GM12878 (cell line): Measurements from ENCODE around the gene CASR. TPM values are rescaled to one million over a fixed set of nuclear protein-coding genes. Genes with fewer than 3 reads are reported as not detected.

Source experiments
- ATAC-seq: fragments of 200-7000 bp; cut with Tn5 transposase; 3 replicates; pipeline ENCODE4 v1.9.1; 2020; ENCODE audit warnings: mild to moderate bottlenecking, moderate library complexity
- BruUV-seq: library from RNA; stranded (reverse); fragments of 400-500 nt; replicated peaks from 2 replicates; lab custom pipeline; 2021; lab: Mats Ljungman, UMichigan
- CTCF ChIA-PET: fragments of 300-600 bp; sonication (Branson Sonifier 250); formaldehyde crosslinking; extraction: SDS; loops from one replicate; lab custom pipeline; 2021; ENCODE audit warnings: inconsistent platforms; lab: Yijun Ruan, JAX
- POLR2A ChIA-PET: fragments of 350-600 bp; formaldehyde crosslinking; extraction: SDS; loops from one replicate; lab custom pipeline; 2021; ENCODE audit warnings: inconsistent platforms; lab: Charles Lee
- RAD21 ChIA-PET: fragments of 300-600 bp; sonication (Branson Sonifier 250); formaldehyde crosslinking; loops from one replicate; lab custom pipeline; 2023; ENCODE audit warnings: antibody characterized with exemption; ENCODE audit not compliant: unreplicated experiment; lab: Charles Lee
- SMC1A ChIA-PET: fragments of 300-600 bp; sonication (Branson Sonifier 250); formaldehyde crosslinking; loops from one replicate; lab custom pipeline; 2023; ENCODE audit not compliant: unreplicated experiment, uncharacterized antibody; lab: Charles Lee
- DNase-seq: peaks from one replicate; pipeline ENCODE4 v3.0.0-alpha.2; 2011; ENCODE audit warnings: low read depth, low spot score
- FAIRE-seq: peaks from 3 replicates; lab custom pipeline; 2011; peaks lifted over from hg19 to GRCh38; lab: Jason Lieb, UNC
- H2AFZ ChIP-seq: 2 replicates; pipeline ENCODE4 v1.6.0; 2011; ENCODE audit warnings: low read depth, low read length, control low read depth; ENCODE audit not compliant: control insufficient read depth
- H3K27ac ChIP-seq: 2 replicates; pipeline ENCODE4 v1.5.1; 2011; ENCODE audit warnings: control low read depth; ENCODE audit not compliant: control insufficient read depth, insufficient read depth
- H3K27me3 ChIP-seq, 2 experiments: replicated peaks in 1 of 2; 2 replicates each; pipeline versions ENCODE4 v1.6.0 to v1.6.1; 2011; ENCODE audit warnings: low read length in 1 of 2; ENCODE audit not compliant: control insufficient read depth in 2 of 2, insufficient read depth in 2 of 2
- H3K36me3 ChIP-seq, 2 experiments: 2 replicates each; pipeline ENCODE4 v1.5.1; 2011; ENCODE audit warnings: low read length in 1 of 2; ENCODE audit not compliant: control insufficient read depth in 2 of 2, insufficient read depth in 2 of 2
- H3K4me1 ChIP-seq: 2 replicates; pipeline ENCODE4 v1.6.1; 2011; ENCODE audit warnings: mild to moderate bottlenecking, low read length, moderate library complexity, mixed read lengths; ENCODE audit not compliant: control insufficient read depth, insufficient read depth
- H3K4me2 ChIP-seq: 2 replicates; pipeline ENCODE4 v1.6.0; 2011; ENCODE audit warnings: control low read depth; ENCODE audit not compliant: control insufficient read depth, insufficient read depth
- H3K4me3 ChIP-seq: fragments of 200-600 bp; sonication (generic); 2 replicates; pipeline ENCODE4 v1.5.1; 2016
- H3K79me2 ChIP-seq: 2 replicates; pipeline ENCODE4 v1.6.0; 2011; ENCODE audit warnings: low read length; ENCODE audit not compliant: control insufficient read depth, insufficient read depth
- H3K9ac ChIP-seq: 2 replicates; pipeline ENCODE4 v1.8.0; 2011; ENCODE audit warnings: low read length, control low read depth, mixed read lengths; ENCODE audit not compliant: control insufficient read depth, insufficient read depth
- H3K9me3 ChIP-seq: replicated peaks from 3 replicates; pipeline ENCODE4 v1.5.1; 2011; ENCODE audit warnings: mild to moderate bottlenecking, low read length; ENCODE audit not compliant: control insufficient read depth, insufficient read depth
- H4K20me1 ChIP-seq: 2 replicates; pipeline ENCODE4 v1.6.0; 2011; ENCODE audit not compliant: control insufficient read depth, insufficient read depth
- CREB1 ChIP-seq: IDR thresholded peaks from 2 replicates; pipeline ENCODE4 v1.6.1; 2012; ENCODE audit warnings: low read depth, mild to moderate bottlenecking, inconsistent platforms
- DPF2 ChIP-seq: fragments of 450-650 bp; IDR thresholded peaks from 2 replicates; pipeline ENCODE4 v1.6.1; 2017; ENCODE audit warnings: mild to moderate bottlenecking
- EGR1 ChIP-seq, 2 experiments: IDR thresholded peaks; 1 replicate in 1 of 2; 2 replicates in 1 of 2; pipeline ENCODE4 v1.6.1; 2011 to 2012; ENCODE audit warnings: low read depth in 2 of 2, low read length in 2 of 2, borderline replicate concordance in 1 of 2, mild to moderate bottlenecking in 1 of 2, moderate library complexity in 1 of 2
- ESRRA ChIP-seq: IDR thresholded peaks from 2 replicates; pipeline ENCODE4 v1.6.1; 2012; ENCODE audit warnings: mild to moderate bottlenecking, low read length, improper control_type of control experiment
- HDAC2 ChIP-seq: fragments of 200-600 bp; sonication (generic); IDR thresholded peaks from 2 replicates; pipeline ENCODE4 v1.6.1; 2017
- NR2F1 ChIP-seq: fragments of 450-650 bp; conservative IDR thresholded peaks from 2 replicates; pipeline ENCODE4 v1.6.1; 2017; ENCODE audit warnings: mild to moderate bottlenecking
- RB1 ChIP-seq: fragments of 450-650 bp; formaldehyde crosslinking; IDR thresholded peaks from 2 replicates; pipeline ENCODE4 v1.6.1; 2017; ENCODE audit warnings: mild to moderate bottlenecking, borderline replicate concordance
- RCOR1 ChIP-seq: conservative IDR thresholded peaks from 2 replicates; pipeline ENCODE4 v1.6.1; 2012; ENCODE audit warnings: low read depth, low read length, improper control_type of control experiment
- RELA ChIP-seq: fragments of 450-650 bp; IDR thresholded peaks from 2 replicates; pipeline ENCODE4 v1.8.0; 2014; ENCODE audit warnings: borderline replicate concordance; ENCODE audit not compliant: partially characterized antibody
- SIX5 ChIP-seq: IDR thresholded peaks from 2 replicates; pipeline ENCODE4 v1.6.1; 2011; ENCODE audit warnings: mild to moderate bottlenecking, low read depth, low read length, moderate library complexity; ENCODE audit not compliant: severe bottlenecking
- SRF ChIP-seq, 2 experiments: IDR thresholded peaks; 2 replicates each; pipeline ENCODE4 v1.6.1; 2011; ENCODE audit warnings: low read depth in 2 of 2, low read length in 2 of 2, mild to moderate bottlenecking in 1 of 2, moderate library complexity in 1 of 2
- TBL1XR1 ChIP-seq: IDR thresholded peaks from 2 replicates; pipeline ENCODE4 v1.6.1; 2012; ENCODE audit warnings: low read depth, low read length, improper control_type of control experiment
- WGBS: methylation state at CpG from one replicate; pipeline ENCODE4 v1.1.6; 2016; ENCODE audit warnings: low lambda C conversion rate; ENCODE audit not compliant: insufficient replicate concordance, insufficient coverage; ENCODE audit errors: missing lambda C conversion rate; 5-methylcytosine and 5-hydroxymethylcytosine counted together
- in situ Hi-C: fragments of 300-500 bp; cut with MboI; formaldehyde crosslinking; loops from 9 replicates; pipeline ENCODE4 v1.14.3; 2018; ENCODE audit warnings: mixed read lengths
- intact Hi-C: fragments of 100-400 bp; cut with micrococcal nuclease; formaldehyde crosslinking; loops from one replicate; pipeline ENCODE4 v1.14.2; 2022; ENCODE audit not compliant: unreplicated experiment
- polyA plus RNA-seq, 11 experiments: library from polyadenylated mRNA; depleted of rRNA in 4 of 11; unstranded in 6 of 11; stranded (reverse) in 5 of 11; fragments of >200 nt; fragmentation: Nextera tagmentation in 4 of 11; fragmentation: Illumina TruSeq in 1 of 11; extraction: Ambion mirVana in 4 of 11; extraction: Trizol in 1 of 11; gene quantifications; 1 replicate in 1 of 11; 2 replicates in 10 of 11; pipeline versions ENCODE4 v1.2.1 to v1.2.3, GENCODE V29; 2011 to 2016; ENCODE audit warnings: inconsistent platforms in 2 of 11, missing spikeins in 2 of 11, low read depth in 1 of 11
- total RNA-seq, 4 experiments: library from RNA; depleted of rRNA in 3 of 4; stranded (reverse); fragments of >200 nt in 3 of 4; fragmentation: Illumina TruSeq in 1 of 4; extraction: Trizol in 1 of 4; gene quantifications; 2 replicates each; pipeline versions ENCODE4 v1.2.1 to v1.2.3, GENCODE V29; 2013 to 2021
- TF ChIP-seq, protein P1 (sequence below): IDR thresholded peaks from 2 replicates; pipeline ENCODE4 v1.6.1; 2012; ENCODE audit warnings: low read depth, low read length, improper control_type of control experiment
- TF ChIP-seq, protein P2 (sequence below): fragments of 150-350 bp; IDR thresholded peaks from 2 replicates; pipeline ENCODE4 v1.6.1; 2014; ENCODE audit warnings: mild to moderate bottlenecking, low read depth, low read length
- TF ChIP-seq, protein P3 (sequence below): fragments of 450-650 bp; formaldehyde crosslinking; IDR thresholded peaks from 2 replicates; pipeline ENCODE4 v1.4.0; 2020; ENCODE audit warnings: mild to moderate bottlenecking, moderate library complexity
- TF ChIP-seq, protein P4 (sequence below): fragments of 450-650 bp; IDR thresholded peaks from 2 replicates; pipeline ENCODE4 v1.6.1; 2017; ENCODE audit warnings: mild to moderate bottlenecking, low read depth, inconsistent platforms; ENCODE audit not compliant: poor library complexity, severe bottlenecking

The CASR gene
- total and polyA plus RNA-seq, 10 of the 15 experiments (the other 5 are each of a cell fraction or from before 2014, with no cell fraction given) = 0.04 to 0.37 (median 0.11) TPM

- no peak overlapping the region for H2AFZ ChIP-seq
- H3K36me3 ChIP-seq = no peaks in the 10 kb centered on the region
- FAIRE-seq = no peak
- no peak overlapping the region for H3K4me2 ChIP-seq
- H4K20me1 ChIP-seq = no peaks in the 10 kb centered on the region
- in situ Hi-C loops = no loop called here
- ChIA-PET RAD21 (interaction anchor here (0.7 to 15.8 kb wide), 30 partner anchors 8 to 709 kb away, joined by 3 to 441 read pairs (median 4); partner anchors contain the start of genes CASR and WDR5B), POLR2A (interaction anchor here (0.8 to 15.0 kb wide), 7 partner anchors 10 to 404 kb away, joined by 3 to 178 read pairs (median 3); no protein-coding TSS in a partner anchor), SMC1A (interaction anchor here (0.9 to 15.2 kb wide), 21 partner anchors 9 to 710 kb away, joined by 3 to 590 read pairs (median 3); partner anchors contain the start of gene POLQ), CTCF (interaction anchor here (0.7 to 8.8 kb wide), 21 partner anchors 8 to 711 kb away, joined by 3 to 237 read pairs (median 4); no protein-coding TSS in a partner anchor)
- no TSS peak for BruUV-seq
- H3K4me1 ChIP-seq = peaks cover 12% of the 10 kb centered on the region
- 21% methylated on average over 1 of the region's 1 CpG for whole genome bisulfite sequencing
- intact Hi-C loops = loop anchor here (5.0 to 10.0 kb wide), 2 partner anchors 244 to 421 kb away; partner anchors contain the start of genes EAF2 and IQCB1
- no peaks in the 10 kb centered on the region for H3K9me3 ChIP-seq
- H3K27ac ChIP-seq = no peak overlapping the region
- DNase-seq = no peak
- ATAC-seq = peak; percentile 84
- no peak overlapping the region for H3K4me3 ChIP-seq
- no peaks in the 10 kb centered on the region for H3K27me3 ChIP-seq
- no peaks in the 10 kb centered on the region for H3K79me2 ChIP-seq
- H3K9ac ChIP-seq = no peak overlapping the region
- TF ChIP-seq, protein P1, sequence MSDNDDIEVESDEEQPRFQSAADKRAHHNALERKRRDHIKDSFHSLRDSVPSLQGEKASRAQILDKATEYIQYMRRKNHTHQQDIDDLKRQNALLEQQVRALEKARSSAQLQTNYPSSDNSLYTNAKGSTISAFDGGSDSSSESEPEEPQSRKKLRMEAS = no peak
- peak; percentile 61 for TF ChIP-seq DPF2
- TF ChIP-seq SRF (IDR thresholded peaks at IDR 0.05; ENCODE audit: low read depth in 2 of 2, low read length in 2 of 2) = no peak
- no peak for TF ChIP-seq EGR1 (IDR thresholded peaks at IDR 0.05; ENCODE audit: borderline replicate concordance in 1 of 2, low read depth in 2 of 2, low read length in 2 of 2)
- TF ChIP-seq, protein P2, sequence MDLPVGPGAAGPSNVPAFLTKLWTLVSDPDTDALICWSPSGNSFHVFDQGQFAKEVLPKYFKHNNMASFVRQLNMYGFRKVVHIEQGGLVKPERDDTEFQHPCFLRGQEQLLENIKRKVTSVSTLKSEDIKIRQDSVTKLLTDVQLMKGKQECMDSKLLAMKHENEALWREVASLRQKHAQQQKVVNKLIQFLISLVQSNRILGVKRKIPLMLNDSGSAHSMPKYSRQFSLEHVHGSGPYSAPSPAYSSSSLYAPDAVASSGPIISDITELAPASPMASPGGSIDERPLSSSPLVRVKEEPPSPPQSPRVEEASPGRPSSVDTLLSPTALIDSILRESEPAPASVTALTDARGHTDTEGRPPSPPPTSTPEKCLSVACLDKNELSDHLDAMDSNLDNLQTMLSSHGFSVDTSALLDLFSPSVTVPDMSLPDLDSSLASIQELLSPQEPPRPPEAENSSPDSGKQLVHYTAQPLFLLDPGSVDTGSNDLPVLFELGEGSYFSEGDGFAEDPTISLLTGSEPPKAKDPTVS = no peak
- TF ChIP-seq, protein P3, sequence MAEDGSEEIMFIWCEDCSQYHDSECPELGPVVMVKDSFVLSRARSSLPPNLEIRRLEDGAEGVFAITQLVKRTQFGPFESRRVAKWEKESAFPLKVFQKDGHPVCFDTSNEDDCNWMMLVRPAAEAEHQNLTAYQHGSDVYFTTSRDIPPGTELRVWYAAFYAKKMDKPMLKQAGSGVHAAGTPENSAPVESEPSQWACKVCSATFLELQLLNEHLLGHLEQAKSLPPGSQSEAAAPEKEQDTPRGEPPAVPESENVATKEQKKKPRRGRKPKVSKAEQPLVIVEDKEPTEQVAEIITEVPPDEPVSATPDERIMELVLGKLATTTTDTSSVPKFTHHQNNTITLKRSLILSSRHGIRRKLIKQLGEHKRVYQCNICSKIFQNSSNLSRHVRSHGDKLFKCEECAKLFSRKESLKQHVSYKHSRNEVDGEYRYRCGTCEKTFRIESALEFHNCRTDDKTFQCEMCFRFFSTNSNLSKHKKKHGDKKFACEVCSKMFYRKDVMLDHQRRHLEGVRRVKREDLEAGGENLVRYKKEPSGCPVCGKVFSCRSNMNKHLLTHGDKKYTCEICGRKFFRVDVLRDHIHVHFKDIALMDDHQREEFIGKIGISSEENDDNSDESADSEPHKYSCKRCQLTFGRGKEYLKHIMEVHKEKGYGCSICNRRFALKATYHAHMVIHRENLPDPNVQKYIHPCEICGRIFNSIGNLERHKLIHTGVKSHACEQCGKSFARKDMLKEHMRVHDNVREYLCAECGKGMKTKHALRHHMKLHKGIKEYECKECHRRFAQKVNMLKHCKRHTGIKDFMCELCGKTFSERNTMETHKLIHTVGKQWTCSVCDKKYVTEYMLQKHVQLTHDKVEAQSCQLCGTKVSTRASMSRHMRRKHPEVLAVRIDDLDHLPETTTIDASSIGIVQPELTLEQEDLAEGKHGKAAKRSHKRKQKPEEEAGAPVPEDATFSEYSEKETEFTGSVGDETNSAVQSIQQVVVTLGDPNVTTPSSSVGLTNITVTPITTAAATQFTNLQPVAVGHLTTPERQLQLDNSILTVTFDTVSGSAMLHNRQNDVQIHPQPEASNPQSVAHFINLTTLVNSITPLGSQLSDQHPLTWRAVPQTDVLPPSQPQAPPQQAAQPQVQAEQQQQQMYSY (CRISPR knock-in tag) = no peak
- TF ChIP-seq RCOR1 = no peak
- no peak for TF ChIP-seq ESRRA
- no peak for TF ChIP-seq RB1
- TF ChIP-seq TBL1XR1 = no peak
- no peak for TF ChIP-seq CREB1
- TF ChIP-seq NR2F1 = peak; percentile 46; the same call in 1 of the 2 replicates
- TF ChIP-seq HDAC2 = no peak
- no peak for TF ChIP-seq SIX5
- TF ChIP-seq, protein P4, sequence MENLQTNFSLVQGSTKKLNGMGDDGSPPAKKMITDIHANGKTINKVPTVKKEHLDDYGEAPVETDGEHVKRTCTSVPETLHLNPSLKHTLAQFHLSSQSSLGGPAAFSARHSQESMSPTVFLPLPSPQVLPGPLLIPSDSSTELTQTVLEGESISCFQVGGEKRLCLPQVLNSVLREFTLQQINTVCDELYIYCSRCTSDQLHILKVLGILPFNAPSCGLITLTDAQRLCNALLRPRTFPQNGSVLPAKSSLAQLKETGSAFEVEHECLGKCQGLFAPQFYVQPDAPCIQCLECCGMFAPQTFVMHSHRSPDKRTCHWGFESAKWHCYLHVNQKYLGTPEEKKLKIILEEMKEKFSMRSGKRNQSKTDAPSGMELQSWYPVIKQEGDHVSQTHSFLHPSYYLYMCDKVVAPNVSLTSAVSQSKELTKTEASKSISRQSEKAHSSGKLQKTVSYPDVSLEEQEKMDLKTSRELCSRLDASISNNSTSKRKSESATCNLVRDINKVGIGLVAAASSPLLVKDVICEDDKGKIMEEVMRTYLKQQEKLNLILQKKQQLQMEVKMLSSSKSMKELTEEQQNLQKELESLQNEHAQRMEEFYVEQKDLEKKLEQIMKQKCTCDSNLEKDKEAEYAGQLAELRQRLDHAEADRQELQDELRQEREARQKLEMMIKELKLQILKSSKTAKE = peak; percentile 74
- no peak for TF ChIP-seq RELA
Measured at GRCh38 chr3:122255757-122256439, 72.4 kb downstream of the CASR start.
